Panc1 (cell line): ENCODE measurements around the gene GLT8D2. TPM values are rescaled to one million over a fixed set of nuclear protein-coding genes. Genes with fewer than 3 reads are reported as not detected.
A peak's percentile ranks its signal among the peaks of the same experiment; 100 is the strongest.

ENCODE experiments used
- ATAC-seq: fragments of 200-7000 bp; cut with Tn5 transposase; 2 replicates; pipeline ENCODE4 v1.9.1; 2020; ENCODE audit warnings: mild to moderate bottlenecking, moderate library complexity
- BruUV-seq: library from RNA; stranded (reverse); fragments of 400-500 nt; replicated peaks from 2 replicates; lab custom pipeline; 2021; lab: Mats Ljungman, UMichigan
- CTCF ChIA-PET: fragments of 300-600 bp; sonication (Branson Sonifier 250); formaldehyde crosslinking; loops from one replicate; lab custom pipeline; 2022; ENCODE audit warnings: antibody characterized with exemption; lab: Charles Lee
- POLR2A ChIA-PET: fragments of 300-600 bp; sonication (Branson Sonifier 250); formaldehyde crosslinking; loops from one replicate; lab custom pipeline; 2022; ENCODE audit warnings: antibody characterized with exemption; lab: Charles Lee
- DNase-seq: peaks from one replicate; pipeline ENCODE4 v3.0.0-alpha.2; 2010; ENCODE audit warnings: low read depth, low spot score
- H3K27ac ChIP-seq: 2 replicates; pipeline ENCODE4 v1.5.1; 2011; ENCODE audit warnings: mild to moderate bottlenecking, low read length, inconsistent platforms
- H3K27me3 ChIP-seq: fragments of 200-500 bp; sonication (Bioruptor generic); 2 replicates; pipeline ENCODE4 v1.6.0; 2014; ENCODE audit warnings: low read length, inconsistent platforms; ENCODE audit not compliant: control insufficient read depth, insufficient read depth
- H3K36me3 ChIP-seq: fragments of 200-500 bp; sonication (Bioruptor generic); 2 replicates; pipeline ENCODE4 v1.5.1; 2014; ENCODE audit warnings: inconsistent platforms, mild to moderate bottlenecking, low read length, moderate library complexity; ENCODE audit not compliant: control insufficient read depth, insufficient read depth
- H3K4me1 ChIP-seq: 2 replicates; pipeline ENCODE4 v1.5.1; 2011; ENCODE audit warnings: inconsistent platforms, mild to moderate bottlenecking, low read length, moderate library complexity; ENCODE audit not compliant: control insufficient read depth, insufficient read depth
- H3K4me3 ChIP-seq, 2 experiments: 2 replicates each; pipeline ENCODE4 v1.5.1; 2011 to 2012; ENCODE audit warnings: low read depth in 2 of 2, low read length in 2 of 2, mild to moderate bottlenecking in 2 of 2, inconsistent platforms in 1 of 2, moderate library complexity in 1 of 2
- H3K9me3 ChIP-seq: fragments of 200-500 bp; sonication (Bioruptor generic); 2 replicates; pipeline ENCODE4 v1.5.1; 2014; ENCODE audit warnings: low read depth, mild to moderate bottlenecking, inconsistent platforms, low read length, moderate library complexity; ENCODE audit not compliant: control insufficient read depth, insufficient read depth
- POLR2AphosphoS5 ChIP-seq: IDR thresholded peaks from 2 replicates; pipeline ENCODE4 v1.6.1; 2012; ENCODE audit warnings: mild to moderate bottlenecking, low read depth, low read length, moderate library complexity
- SIN3A ChIP-seq: IDR thresholded peaks from 2 replicates; pipeline ENCODE4 v1.6.1; 2012; ENCODE audit warnings: low read depth, mild to moderate bottlenecking, low read length, moderate library complexity, borderline replicate concordance; ENCODE audit not compliant: insufficient read depth
- TCF7L2 ChIP-seq: IDR thresholded peaks from 2 replicates; pipeline ENCODE4 v1.6.1; 2011; ENCODE audit warnings: mild to moderate bottlenecking, low read depth, low read length, inconsistent platforms
- in situ Hi-C: cut with HindIII; loops from 2 replicates; pipeline ENCODE4 v1.10.0; 2016; ENCODE audit warnings: low sequenced_read_pairs, low pct_unique_long_range_greater_than_20kb
- intact Hi-C: fragments of 100-400 bp; cut with micrococcal nuclease; formaldehyde crosslinking; loops from one replicate; pipeline ENCODE4 v1.10.0; 2022; ENCODE audit not compliant: unreplicated experiment
- total RNA-seq: library from RNA; stranded (reverse); gene quantifications from one replicate; pipeline ENCODE4 v1.2.1, GENCODE V29; 2021; ENCODE audit not compliant: unreplicated experiment
- TF ChIP-seq, protein P1 (sequence below), 2 experiments: IDR thresholded peaks; 2 replicates each; pipeline ENCODE4 v1.6.1; 2011 to 2012; ENCODE audit warnings: low read depth in 2 of 2, control low read depth in 1 of 2, low read length in 1 of 2, mild to moderate bottlenecking in 1 of 2, moderate library complexity in 1 of 2; ENCODE audit not compliant: insufficient read depth in 1 of 2
- TF ChIP-seq, protein P2 (sequence below): fragments of 450-650 bp; IDR thresholded peaks from 2 replicates; pipeline ENCODE4 v1.5.1; 2017; ENCODE audit warnings: mild to moderate bottlenecking

Gene GLT8D2
- total RNA-seq, 1 experiment from 2014 or later = 0.54 TPM

DNA sequence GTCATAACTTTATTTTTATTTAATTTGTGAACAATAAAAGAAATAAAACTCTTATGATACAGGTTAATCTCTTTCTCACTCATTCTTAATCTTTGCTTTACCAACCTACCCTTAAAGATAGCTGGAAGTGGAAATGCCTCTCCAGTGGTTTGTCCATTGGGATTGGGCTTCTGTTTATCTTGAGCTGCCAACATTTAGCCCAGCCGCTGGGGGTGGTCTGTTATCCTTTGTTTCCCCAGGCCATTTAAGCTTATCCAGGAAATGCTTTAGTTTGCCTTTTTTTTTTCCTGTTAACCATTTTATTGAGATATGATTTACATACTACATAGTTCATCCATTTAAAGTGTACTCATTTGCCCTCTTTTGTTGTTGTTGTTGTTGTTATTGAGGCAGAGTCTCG lies 76.1 kb downstream of the GLT8D2 start:
- CTCF ChIA-PET = no interaction called here
- in situ Hi-C loops = no loop called here
- Histone ChIP-seq H3K27ac (no peak overlapping the region), H3K36me3 (0 out of 2 replicates have a peak, but pooled peaks cover 14% of the 10 kb centered on the region), H3K4me1 (peaks cover 3% of the 10 kb centered on the region; the same call in 1 of the 2 replicates), H3K4me3 (no peak overlapping the region), H3K9me3 (no peaks in the 10 kb centered on the region), H3K27me3 (no peaks in the 10 kb centered on the region)
- intact Hi-C loops = no loop called here
- TF ChIP-seq SIN3A (no peak), POLR2AphosphoS5 (no peak)
- POLR2A ChIA-PET = no interaction called here
- no TSS peak for BruUV-seq
- DNase-seq (no peak), ATAC-seq (no peak)

DNA sequence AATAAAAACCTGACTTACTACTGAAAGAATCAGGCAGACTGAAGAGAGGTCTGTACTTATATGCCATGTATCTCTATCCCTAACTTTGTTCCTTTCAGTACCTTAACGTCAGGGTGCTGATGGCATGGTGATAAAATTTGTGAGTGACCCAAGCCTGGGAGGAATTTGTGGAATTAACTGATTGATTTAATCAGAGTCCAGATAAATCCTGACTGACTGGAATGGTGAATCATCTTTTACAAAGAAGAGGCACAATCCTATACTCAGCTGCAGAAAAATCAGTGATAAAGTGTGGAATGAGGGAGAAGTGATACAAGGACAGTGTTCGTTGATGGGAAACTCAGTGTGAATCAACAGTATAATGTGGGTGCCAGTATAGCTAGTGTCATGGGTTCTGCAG lies 80.6 kb downstream of the GLT8D2 start:
- Histone ChIP-seq H3K4me3 (no peak overlapping the region), H3K4me1 (peaks cover 17% of the 10 kb centered on the region), H3K9me3 (no peaks in the 10 kb centered on the region), H3K27ac (no peak overlapping the region), H3K36me3 (peaks cover 10% of the 10 kb centered on the region), H3K27me3 (no peaks in the 10 kb centered on the region)
- ATAC-seq (no peak), DNase-seq (no peak)
- TF ChIP-seq SIN3A (no peak), TCF7L2 (no peak), POLR2AphosphoS5 (no peak)
- TF ChIP-seq, protein P1, sequence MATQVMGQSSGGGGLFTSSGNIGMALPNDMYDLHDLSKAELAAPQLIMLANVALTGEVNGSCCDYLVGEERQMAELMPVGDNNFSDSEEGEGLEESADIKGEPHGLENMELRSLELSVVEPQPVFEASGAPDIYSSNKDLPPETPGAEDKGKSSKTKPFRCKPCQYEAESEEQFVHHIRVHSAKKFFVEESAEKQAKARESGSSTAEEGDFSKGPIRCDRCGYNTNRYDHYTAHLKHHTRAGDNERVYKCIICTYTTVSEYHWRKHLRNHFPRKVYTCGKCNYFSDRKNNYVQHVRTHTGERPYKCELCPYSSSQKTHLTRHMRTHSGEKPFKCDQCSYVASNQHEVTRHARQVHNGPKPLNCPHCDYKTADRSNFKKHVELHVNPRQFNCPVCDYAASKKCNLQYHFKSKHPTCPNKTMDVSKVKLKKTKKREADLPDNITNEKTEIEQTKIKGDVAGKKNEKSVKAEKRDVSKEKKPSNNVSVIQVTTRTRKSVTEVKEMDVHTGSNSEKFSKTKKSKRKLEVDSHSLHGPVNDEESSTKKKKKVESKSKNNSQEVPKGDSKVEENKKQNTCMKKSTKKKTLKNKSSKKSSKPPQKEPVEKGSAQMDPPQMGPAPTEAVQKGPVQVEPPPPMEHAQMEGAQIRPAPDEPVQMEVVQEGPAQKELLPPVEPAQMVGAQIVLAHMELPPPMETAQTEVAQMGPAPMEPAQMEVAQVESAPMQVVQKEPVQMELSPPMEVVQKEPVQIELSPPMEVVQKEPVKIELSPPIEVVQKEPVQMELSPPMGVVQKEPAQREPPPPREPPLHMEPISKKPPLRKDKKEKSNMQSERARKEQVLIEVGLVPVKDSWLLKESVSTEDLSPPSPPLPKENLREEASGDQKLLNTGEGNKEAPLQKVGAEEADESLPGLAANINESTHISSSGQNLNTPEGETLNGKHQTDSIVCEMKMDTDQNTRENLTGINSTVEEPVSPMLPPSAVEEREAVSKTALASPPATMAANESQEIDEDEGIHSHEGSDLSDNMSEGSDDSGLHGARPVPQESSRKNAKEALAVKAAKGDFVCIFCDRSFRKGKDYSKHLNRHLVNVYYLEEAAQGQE (IDR thresholded peaks at IDR 0.05; ENCODE audit: insufficient read depth in 1 of 2, low read depth in 2 of 2, low read length in 1 of 2) = no peak
- TF ChIP-seq, protein P2, sequence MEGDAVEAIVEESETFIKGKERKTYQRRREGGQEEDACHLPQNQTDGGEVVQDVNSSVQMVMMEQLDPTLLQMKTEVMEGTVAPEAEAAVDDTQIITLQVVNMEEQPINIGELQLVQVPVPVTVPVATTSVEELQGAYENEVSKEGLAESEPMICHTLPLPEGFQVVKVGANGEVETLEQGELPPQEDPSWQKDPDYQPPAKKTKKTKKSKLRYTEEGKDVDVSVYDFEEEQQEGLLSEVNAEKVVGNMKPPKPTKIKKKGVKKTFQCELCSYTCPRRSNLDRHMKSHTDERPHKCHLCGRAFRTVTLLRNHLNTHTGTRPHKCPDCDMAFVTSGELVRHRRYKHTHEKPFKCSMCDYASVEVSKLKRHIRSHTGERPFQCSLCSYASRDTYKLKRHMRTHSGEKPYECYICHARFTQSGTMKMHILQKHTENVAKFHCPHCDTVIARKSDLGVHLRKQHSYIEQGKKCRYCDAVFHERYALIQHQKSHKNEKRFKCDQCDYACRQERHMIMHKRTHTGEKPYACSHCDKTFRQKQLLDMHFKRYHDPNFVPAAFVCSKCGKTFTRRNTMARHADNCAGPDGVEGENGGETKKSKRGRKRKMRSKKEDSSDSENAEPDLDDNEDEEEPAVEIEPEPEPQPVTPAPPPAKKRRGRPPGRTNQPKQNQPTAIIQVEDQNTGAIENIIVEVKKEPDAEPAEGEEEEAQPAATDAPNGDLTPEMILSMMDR = no peak
- intact Hi-C loops (no loop called here), in situ Hi-C loops (no loop called here)
- BruUV-seq = no TSS peak
- POLR2A ChIA-PET = no interaction called here
- CTCF ChIA-PET = no interaction called here

DNA sequence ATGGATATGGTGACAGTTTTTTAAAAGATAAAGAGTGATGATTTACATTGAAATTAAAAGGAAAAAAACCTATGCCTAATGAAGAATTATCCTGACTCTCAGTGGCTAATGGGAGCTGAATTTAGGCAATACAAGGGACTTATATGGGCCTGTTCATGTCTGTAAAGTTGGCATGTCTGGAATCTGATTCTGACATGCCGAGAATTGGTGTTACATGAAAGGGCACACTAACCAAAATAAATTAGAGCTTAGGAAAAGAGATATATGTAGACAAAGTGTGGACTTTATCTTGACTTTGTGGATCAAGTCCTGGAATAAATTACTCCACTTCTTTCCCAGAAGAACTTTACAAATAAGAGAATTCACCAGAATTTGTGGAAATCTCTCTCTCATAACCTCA lies 83.3 kb downstream of the GLT8D2 start:
- intact Hi-C loops = no loop called here
- H3K9me3 ChIP-seq = no peaks in the 10 kb centered on the region
- TF ChIP-seq TCF7L2 (no peak), POLR2AphosphoS5 (no peak), SIN3A (no peak)
- TF ChIP-seq, protein P2 = no peak
- TF ChIP-seq, protein P1 (IDR thresholded peaks at IDR 0.05; ENCODE audit: insufficient read depth in 1 of 2, low read depth in 2 of 2, low read length in 1 of 2) = no peak
- POLR2A ChIA-PET = no interaction called here
- ATAC-seq (no peak), DNase-seq (no peak)
- CTCF ChIA-PET = no interaction called here
- BruUV-seq = TSS peak; percentile 78
- no peaks in the 10 kb centered on the region for H3K27me3 ChIP-seq
- peaks cover 21% of the 10 kb centered on the region for H3K4me1 ChIP-seq
- H3K27ac ChIP-seq = peak overlapping the region; percentile 99
- peaks cover 7% of the 10 kb centered on the region for H3K36me3 ChIP-seq
- in situ Hi-C loops = no loop called here
- H3K4me3 ChIP-seq = peak overlapping the region; percentile 93 to 96
